HG02943 (cell line): ENCODE results near the gene CPSF7.
"Not testable (repeated sequence)": the region's sequence is repeated elsewhere in the genome, so short reads cannot be mapped to it uniquely, and the experiment has no call there.

Source experiments
- ATAC-seq: cut with Tn5 transposase; IDR thresholded peaks from one replicate; pipeline ENCODE4 v1.9.1; 2021; ENCODE audit warnings: mild to moderate bottlenecking, low read depth, moderate library complexity; ENCODE audit not compliant: unreplicated experiment

CPSF7 gene, protein sequence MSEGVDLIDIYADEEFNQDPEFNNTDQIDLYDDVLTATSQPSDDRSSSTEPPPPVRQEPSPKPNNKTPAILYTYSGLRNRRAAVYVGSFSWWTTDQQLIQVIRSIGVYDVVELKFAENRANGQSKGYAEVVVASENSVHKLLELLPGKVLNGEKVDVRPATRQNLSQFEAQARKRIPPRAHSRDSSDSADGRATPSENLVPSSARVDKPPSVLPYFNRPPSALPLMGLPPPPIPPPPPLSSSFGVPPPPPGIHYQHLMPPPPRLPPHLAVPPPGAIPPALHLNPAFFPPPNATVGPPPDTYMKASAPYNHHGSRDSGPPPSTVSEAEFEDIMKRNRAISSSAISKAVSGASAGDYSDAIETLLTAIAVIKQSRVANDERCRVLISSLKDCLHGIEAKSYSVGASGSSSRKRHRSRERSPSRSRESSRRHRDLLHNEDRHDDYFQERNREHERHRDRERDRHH

DNA sequence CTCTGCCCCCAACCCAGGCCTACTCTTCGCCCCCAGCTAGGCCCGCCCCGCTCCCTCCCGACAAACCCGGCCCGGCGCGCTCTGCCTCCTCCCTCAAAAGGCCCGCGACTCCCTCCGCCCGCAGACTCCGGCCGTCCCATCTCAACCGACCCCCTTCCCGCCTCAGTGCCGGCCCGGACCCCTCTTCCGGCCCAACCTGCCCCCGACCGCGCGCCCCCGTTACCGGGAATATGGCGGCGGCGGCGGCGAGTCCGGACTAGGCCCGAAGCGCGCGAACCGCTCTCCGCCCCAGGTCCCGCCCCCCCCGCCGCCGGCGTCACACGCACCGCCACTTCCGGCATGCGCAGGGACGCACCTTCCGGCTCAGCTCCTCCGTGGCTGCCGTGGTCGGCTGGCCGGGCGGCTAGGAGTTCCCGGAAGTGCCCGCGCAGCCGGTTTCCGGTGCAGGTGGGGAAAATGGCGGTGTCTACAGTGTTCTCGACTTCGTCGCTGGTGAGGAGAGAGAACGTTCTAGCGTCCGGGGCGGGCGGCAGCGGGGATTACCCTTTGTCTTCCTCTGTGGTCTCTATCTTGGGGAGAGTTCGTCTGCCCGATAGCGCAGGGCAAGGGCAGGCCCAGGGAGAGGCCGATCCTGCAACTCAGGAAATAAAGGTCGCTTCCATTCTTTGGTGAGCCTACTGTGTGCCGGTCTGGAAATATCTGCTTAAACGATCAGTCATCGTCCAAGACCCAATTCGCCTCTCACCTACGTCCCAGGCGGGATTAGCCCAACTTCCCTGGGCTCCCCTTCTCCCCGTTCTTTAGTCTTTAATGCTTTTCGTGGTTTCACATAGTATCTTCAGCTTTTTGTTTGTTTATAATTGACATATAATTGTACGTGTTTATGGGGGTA is at the start of gene CPSF7, which contains the start of gene SDHAF2:
Gene CPSF7, minus strand, starts transcription at position 285 of the 892 bp plus-strand sequence. CDS start 740 bp downstream, outside the sequence.
Gene SDHAF2, plus strand, starts transcription at position 434 of the 892 bp plus-strand sequence. Its CDS starts 23 bp downstream, at position 457.
- ATAC-seq = peak; percentile 74

DNA sequence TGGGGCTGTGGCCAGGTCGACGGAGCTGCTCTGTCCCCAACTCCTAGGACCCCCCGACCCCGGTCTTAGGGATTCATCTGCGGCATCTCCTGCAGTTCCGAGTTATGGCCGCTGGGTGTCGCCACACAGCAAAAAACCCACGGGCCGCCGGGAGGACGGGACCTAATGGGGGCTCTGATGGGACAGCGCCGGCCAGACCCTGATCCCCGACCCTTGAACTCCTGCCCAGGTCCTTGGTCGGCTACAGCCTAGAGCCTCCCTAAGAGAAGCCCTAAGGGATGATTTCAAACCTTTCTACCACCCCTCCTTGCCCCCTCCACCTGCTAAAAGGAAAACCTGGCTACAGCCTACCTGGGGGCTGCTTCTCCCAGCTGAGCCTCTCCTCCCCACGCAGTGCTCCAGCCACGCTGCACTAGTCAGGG is 48.0 kb upstream of the CPSF7 start:
- ATAC-seq = no peak

DNA sequence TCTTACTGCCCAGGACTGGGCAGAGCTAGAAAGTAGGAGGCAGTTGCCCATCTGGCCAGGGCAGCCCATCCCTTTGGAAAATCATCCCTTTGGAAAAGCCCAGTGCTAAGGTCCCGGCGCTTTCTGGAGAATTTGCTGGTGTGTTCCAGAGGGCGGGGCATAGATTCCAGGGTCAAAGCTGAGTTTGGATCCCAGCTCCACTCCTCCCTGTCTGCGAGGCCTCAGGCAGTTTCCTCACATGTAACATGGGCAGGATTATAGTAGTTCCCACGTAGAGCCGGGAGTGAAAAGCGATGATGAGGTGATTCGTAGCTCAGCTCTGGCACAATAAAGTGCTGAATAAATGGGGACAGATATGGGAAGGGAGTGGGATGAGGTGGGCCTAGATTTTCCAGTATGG is 47.4 kb upstream of the CPSF7 start:
- ATAC-seq = no peak

DNA sequence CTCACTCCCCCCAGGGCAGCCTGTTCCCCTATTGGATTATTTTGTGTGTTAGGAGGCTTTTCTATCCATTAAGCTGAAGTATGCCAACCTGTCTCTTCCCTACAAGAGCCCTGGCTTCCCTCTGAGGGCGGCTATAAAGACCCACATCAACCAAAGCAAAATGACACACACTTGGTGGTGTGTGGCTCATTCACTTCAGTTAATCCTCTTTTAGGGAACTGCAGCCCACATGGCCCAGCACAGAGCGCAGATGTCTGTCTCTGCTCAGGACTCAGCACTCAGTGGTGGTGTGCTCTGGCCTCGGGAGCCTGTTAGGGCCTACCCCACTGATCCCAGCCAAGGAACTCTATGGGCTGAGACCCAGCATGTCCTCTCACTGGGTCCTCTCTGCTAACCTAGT is 46.6 kb upstream of the CPSF7 start:
- no peak for ATAC-seq

DNA sequence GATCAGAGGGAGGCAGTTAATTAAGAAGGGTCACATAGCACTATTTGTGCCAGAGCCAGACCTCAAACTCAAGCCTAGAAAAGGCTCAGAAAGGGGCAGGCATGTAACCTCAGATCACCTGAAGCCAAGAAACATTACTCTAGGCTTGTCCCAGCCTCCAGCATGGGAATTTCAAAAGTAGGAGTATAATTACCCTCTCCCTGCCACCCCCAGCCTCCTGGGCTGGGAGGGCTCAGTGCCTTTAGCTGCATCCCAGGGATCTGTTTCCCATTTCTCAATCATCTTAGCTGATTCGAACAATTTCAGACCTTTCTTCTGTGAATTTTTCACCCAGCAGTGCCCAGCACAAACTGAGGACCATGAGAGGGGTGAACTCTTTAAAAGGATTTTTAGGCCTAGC is 45.7 kb upstream of the CPSF7 start:
- ATAC-seq = no peak

DNA sequence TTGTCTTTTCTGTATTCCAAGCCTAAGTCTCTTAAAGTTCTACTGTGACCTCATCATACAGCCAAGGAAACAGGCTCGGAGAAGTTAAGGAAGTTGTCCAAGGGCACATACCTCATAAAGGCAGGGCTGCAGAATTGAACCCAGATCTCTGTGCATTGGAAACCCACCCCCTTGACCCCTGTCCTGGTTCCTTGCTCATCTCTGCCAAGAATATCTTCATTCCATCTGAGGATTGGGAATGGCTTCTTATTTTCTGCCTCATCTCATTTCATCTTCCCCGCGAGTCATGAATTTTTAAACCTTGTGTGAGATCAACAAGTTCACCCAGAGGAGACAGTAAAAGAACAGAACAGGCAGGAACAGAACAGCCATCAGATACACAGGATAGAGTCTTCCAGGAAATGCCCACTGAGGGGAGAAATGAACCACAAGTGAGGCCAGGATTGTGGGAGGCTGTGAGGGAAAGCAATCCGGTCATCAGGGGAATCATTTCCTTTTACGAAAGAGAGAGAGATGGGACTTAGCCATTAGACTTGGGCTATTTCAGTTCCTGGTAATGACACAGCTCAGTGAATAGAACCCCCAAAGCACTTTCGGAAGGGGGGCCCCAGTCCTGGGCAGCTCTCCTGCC is 44.4 kb upstream of the CPSF7 start:
- ATAC-seq = no peak

DNA sequence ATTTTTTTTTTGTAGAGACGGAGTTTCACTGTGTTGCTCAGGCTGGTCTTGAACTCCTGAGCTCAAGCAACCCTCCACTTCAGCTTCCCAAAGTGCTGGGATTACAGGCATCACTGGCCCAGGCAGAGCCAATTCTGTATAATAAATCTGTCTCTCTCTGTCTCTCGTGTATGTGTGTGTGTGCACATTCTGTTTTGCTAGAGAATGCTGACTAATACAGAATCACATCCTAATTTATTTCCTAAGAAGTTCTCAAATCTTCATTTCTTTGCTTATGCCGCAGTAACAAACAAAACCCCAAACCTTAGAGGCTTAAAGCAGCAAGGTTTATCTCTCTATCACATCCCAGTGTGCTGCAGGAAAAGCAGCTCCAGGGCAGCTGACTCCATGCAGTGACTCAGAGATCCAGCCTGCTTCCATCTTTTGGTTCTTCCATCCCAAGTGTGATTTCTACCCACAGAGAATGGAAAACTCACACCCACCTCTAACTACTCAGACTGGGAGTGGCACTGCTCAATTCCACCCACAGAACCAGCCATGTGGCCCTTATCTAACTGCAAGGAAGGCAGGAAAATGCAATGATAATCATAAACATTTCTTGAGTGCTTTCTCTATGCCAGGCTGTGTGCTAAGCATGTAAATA is 43.7 kb upstream of the CPSF7 start:
- ATAC-seq = no peak

DNA sequence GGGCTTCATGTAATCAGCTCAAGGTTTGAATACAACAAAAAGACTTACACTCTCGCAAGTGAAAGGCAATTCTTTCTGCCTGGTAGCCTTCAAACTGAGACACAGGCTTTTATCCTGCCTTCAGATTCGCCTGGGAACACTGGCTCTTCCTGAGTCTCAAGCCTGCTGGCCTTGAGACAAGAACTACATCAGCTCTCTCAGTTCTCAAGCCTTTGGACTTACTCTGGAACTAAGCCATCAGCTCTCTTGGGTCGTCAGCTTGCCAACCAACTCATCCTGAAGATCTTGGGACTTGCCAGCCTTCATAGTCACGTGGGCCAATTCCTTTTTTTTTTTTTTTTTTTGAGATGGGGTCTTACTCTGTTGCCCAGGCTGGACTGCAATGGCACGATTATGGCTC is 43.1 kb upstream of the CPSF7 start:
- ATAC-seq = no peak

DNA sequence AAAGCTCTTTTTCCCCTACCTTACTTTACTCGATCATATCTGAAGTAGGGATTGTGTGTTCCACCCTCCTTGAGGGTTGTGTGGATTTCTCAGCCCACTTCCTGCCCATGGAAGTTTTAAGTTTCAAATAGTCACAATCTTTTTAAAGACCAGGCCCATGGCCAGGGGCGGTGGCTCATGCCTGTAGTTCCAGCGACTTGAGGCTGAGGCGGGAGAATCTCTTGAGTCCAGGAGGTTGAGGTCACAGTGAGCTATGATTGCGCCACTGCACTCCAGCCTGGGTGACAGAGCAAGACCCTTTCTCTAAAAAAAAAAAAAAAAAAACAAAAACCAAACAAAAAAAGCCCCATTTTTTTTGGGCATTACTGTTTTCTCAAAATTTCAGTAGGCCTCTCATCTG is 42.5 kb upstream of the CPSF7 start:
- ATAC-seq = no peak

DNA sequence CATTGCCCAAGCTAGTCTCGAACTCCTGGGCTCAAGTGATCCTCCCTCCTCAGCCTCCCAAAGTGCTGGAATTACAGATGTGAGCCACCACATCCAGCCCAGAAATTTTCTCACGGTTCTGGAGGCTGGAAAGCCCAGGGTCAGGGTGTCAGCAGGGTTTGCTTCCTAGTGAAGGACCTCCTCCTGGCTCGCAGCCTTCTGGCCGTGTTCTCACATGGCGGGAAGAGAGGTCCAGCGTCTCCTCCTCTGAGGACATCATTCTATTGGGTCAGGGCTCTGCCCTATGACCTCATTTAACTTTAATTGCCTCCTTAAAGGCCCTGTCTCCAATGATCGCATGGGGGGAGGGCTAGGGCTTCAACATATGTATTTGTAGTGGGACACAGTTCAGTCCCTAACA is 38.2 kb upstream of the CPSF7 start:
- ATAC-seq = no peak

DNA sequence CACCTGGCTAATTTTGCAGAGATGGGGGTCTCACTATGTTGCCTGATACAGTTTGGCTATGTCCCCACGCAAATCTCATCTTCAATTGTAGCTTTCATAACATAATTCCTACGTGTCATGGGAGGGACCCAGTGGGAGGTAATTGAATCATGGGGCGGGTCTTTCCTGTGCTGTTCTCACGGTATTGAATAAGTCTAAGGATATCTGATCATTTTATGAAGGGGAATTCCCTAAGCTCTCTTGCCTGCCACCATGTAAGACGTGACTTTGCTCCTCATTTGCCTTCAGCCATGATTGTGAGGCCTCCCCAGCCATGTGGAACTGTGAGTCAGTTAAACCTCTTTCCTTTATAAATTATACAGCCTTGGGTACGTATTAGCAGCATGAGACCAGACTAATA is 37.8 kb upstream of the CPSF7 start:
- not testable (repeated sequence) for ATAC-seq

DNA sequence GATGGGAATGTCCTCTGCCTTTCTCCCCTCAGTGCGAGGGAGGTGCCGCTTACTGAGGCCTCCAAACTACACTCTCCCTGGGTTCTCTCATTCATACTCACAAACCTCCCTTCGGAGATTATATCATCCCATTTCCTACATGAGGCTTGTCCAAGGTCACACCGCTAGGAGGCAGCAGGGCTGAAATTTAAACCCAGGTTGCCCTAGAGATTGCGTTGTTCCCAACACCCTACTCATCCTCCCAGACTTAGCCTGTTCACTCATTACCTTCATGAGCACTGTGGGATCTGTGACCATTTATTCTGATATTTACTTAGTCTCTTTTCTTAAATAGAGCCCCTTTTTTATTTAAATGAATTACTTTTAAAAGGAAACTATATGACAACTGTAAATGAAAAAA is 31.2 kb upstream of the CPSF7 start:
- ATAC-seq = no peak

DNA sequence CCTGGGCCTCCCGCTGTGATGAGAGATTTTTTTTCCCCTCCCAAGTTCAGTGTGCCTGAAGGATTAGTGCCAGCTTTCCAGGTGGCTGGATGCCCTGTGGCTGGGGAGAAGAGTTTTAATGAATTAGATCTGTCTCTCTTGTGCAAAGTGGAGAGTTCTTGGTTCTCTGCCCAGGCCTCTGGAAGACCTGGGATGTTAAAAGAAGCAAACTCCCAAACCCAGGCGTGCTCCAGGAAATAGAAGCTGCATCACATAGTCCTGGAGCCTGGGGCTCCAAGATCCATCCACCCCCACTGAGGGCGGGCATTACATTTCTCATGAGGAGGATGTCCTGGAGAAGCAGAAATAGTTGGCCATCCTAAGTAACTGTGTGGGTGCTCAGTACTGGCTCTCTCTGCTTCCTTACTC is 30.7 kb upstream of the CPSF7 start:
- no peak for ATAC-seq

DNA sequence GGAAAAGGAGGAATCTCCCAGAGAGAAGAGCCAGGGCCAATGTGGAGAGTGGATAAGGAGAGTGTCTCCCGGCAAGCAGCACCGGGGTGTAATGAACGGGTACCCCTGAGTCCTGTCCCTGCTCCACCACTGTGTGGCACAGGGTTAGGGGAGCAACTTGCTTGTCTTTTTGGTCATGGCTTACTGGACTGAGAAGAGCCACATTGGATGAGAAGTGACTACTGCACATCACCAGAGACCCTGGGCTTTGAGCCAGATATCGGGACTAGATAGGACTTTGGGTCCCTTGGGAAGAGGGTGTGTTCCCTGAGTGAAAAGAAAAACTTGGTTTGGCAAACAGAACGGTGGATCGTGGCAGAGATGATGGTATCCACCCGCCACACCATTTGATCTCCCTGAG is 24.7 kb upstream of the CPSF7 start:
- no peak for ATAC-seq

DNA sequence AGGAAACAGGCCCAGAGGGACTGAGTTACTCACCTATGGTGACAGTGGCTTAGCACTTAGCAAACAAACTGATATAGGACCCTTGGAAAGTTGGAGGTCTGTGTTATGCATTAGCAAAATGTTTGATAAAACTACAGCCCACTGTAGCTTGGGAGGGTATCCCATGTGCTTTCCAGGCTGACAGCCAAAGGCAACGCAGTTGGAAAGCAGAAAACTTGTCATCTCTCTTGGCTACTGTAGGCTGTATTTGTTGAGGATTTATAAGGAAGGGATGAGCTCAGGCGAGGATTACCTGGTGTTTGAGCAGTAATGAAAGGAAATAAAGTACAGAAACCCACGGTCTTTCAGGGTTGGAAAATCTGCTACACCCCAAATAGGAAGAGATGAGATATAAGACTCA is 23.9 kb upstream of the CPSF7 start:
- ATAC-seq = no peak

DNA sequence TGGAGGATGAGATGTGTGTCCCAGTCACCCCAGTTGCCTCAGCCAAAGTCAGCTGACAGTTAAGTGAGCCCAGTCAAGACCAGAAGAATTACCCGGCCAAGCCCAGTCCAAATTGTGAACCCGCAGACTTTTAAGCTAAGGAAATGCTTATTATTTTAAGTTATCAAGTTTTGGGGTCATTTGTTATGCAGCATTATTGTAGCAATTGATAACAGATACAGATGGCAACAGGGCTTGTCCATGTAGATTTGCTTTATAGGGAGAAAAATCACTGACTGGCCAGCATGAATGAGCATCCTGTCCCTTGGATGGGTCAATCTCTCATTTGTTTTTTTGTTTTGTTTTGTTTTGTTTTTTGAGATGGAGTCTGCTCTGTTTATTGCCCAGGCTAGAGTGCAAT is 23.1 kb upstream of the CPSF7 start:
- ATAC-seq = no peak

DNA sequence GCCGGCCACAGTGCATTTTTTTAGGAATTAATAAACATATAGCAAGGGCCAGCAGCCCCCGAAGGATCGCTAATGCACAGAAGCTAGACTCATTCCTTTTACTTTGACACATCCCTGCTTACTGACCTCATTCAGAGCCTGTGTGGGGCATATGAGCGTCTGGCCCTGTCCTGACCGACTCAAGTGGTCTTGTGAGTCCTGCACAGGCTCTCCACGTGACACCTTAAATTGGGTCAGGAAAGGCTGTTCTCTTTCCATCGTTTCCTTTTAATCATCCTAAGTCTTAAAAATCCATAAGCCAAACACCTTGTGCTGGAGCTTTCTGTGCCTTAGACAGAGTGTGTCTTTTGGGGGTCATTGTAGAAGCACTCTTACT is 18.8 kb upstream of the CPSF7 start:
- ATAC-seq = no peak

DNA sequence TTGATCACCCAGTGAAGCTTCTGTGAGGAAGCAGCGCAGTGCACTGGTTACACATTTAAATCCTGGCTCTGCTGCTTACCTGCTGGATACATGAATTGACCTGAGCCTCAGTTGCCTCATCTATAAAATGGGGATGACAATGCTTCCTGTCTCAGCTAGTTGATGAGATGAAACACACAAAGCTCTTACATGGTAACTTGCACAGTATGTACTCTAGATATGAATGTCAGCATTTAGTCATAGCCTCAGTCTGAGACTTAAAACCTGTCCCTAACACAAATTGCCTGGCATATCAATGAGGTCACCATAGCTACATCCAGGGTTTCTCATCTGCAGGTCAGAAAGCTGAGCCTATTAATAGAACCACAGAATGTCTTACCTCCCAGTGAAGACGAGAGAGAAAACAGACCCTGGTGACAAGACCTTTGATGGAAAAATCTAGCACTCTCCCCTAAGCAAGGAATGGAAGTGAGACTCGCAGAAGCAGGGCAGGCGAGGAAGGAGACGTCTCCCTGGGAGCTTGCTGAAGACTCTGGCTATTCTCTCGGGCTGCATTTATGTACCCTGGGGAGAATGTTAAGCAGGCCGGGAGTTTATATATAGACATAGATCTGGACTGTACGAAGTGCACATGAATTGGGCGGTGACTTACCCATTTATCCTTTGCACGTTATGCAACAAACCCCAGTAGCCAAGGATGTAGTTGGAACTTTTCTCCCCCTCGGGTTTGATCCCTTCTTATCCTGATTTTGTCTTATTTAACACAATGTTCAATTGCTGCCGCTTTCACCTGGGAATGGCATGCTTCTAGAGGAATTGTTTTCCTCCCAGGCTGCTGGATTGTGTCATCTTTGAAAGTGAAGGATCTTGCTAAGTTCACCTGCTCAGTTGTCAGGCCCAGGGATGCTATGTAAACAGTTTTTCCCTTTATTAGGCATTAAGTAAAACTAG is 18.1 kb upstream of the CPSF7 start:
- ATAC-seq = no peak

DNA sequence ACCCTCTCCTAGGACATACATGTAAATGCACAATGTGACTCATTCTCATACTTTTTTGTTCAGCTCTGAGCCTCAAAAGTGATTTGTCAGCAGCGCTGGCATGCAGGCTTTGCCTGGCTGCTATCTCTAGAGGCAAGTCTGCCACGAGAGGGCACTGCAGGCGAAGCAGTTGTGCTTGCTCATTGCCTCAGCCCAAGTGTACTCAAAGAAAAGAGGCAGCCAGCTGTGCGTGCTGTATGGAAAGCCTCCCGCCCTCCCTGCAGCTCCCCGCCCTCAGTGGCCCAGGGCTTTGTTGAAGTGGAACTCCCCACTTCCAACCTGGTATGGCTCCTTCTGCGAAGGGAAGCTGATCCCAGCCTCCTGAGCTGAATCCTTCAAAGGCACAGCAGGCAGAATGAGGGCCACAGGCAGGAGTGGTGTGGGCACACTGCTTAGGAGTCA is 16.5 kb upstream of the CPSF7 start:
- no peak for ATAC-seq
